GM19372 (cell line): ENCODE measurements around the gene HTR3B.
"Not testable (repeated sequence)": the region's sequence is repeated elsewhere in the genome, so short reads cannot be mapped to it uniquely, and the experiment has no call there.

Experiments used
- ATAC-seq: cut with Tn5 transposase; IDR thresholded peaks from one replicate; pipeline ENCODE4 v1.9.1; 2021; ENCODE audit warnings: mild to moderate bottlenecking, low read depth, moderate library complexity; ENCODE audit not compliant: unreplicated experiment

HTR3B gene

GRCh38 chr11:113935858-113936257 lies 31.3 kb downstream of the HTR3B start:
- no peak for ATAC-seq

- ATAC-seq, result no peak
Observed at GRCh38 chr11:113937918-113938317, 33.3 kb downstream of the HTR3B start.

- no peak for ATAC-seq
Observed at GRCh38 chr11:113942256-113942655, 37.7 kb downstream of the HTR3B start.

GRCh38 chr11:113946162-113946561 lies 41.6 kb downstream of the HTR3B start:
- ATAC-seq, result not testable (repeated sequence)

GRCh38 chr11:113947994-113948393 lies 43.4 kb downstream of the HTR3B start:
- no peak for ATAC-seq

GRCh38 chr11:113949891-113950290 lies 45.3 kb downstream of the HTR3B start:
- ATAC-seq, result no peak

GRCh38 chr11:113951537-113951936 lies 46.9 kb downstream of the HTR3B start:
- no peak for ATAC-seq

- ATAC-seq, result no peak
Observed at GRCh38 chr11:113952070-113952469, 47.5 kb downstream of the HTR3B start.

- no peak for ATAC-seq
Observed at GRCh38 chr11:113952588-113952987, 48.0 kb downstream of the HTR3B start.

- no peak for ATAC-seq
Observed at GRCh38 chr11:113954235-113954634, 49.6 kb downstream of the HTR3B start.

- no peak for ATAC-seq
Observed at GRCh38 chr11:113956986-113957385, 52.4 kb downstream of the HTR3B start.

GRCh38 chr11:113960702-113961330 lies 56.2 kb downstream of the HTR3B start:
- no peak for ATAC-seq

GRCh38 chr11:113967361-113967760 lies 62.8 kb downstream of the HTR3B start:
- no peak for ATAC-seq

GRCh38 chr11:113971506-113972195 lies 67.1 kb downstream of the HTR3B start:
- ATAC-seq, result no peak

- ATAC-seq, result no peak
Observed at GRCh38 chr11:113974741-113975470, 70.3 kb downstream of the HTR3B start, which contains the start of gene HTR3A. Gene HTR3A (plus strand): TSS chr11:113975108. CDS start chr11:113975326, 218 bp downstream.

GRCh38 chr11:113977071-113977490 lies 72.5 kb downstream of the HTR3B start:
- ATAC-seq, result no peak

- ATAC-seq, result no peak
Observed at GRCh38 chr11:113977701-113978100, 73.1 kb downstream of the HTR3B start.

- no peak for ATAC-seq
Observed at GRCh38 chr11:113979431-113979830, 74.8 kb downstream of the HTR3B start.

GRCh38 chr11:113980785-113981184 lies 76.2 kb downstream of the HTR3B start:
- ATAC-seq, result no peak

GRCh38 chr11:113982306-113982705 lies 77.7 kb downstream of the HTR3B start:
- no peak for ATAC-seq

GRCh38 chr11:113984781-113985180 lies 80.2 kb downstream of the HTR3B start:
- no peak for ATAC-seq
